ENCODE data around the gene ZNF841.
"Not testable (repeated sequence)": the region's sequence is repeated elsewhere in the genome, so short reads cannot be mapped to it uniquely, and the experiment has no call there.

ZNF841 gene

DNA sequence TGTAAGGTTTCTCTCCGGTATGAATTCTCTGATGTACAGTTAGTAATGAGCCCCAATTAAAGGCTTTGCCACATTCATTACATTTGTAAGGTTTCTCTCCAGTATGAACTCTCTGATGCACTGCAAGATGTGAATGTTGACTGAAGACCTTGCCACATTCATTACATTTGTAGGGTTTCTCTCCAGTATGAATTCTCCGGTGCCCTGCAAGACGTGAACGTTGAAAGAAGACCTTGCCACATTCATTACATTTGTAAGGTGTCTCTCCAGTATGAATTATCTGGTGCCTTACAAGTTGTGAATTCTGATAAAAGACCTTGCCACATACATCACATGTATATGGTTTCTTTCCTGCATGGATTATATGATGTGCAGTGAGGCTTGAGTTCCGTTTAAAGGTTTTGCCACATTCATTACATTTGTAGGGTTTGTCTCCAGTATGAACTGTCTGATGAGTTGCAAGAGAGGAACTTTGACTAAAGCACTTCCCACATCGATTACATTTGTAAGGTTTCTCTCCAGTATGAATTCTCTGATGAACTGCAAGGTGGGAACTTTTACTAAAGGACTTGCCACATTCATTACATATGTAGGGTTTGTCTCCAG is 29.2 kb downstream of the ZNF841 start:
- DNase-seq, result no peak

DNA sequence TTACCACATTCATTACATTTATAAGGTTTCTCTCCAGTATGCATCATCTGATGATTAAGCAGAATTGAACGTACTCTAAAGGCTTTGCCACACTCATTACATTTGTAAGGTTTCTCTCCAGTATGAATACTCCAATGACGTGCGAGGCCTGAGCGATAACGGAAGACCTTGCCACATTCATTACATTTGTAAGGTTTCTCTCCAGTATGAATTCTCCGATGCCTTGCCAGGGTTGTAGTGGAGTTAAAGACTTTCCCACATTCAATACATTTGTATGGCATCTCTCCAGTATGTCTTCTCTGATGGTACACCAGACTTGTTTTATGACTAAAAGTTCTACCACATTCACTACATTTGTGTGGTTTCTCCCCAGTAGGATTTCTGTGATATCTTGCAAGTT is 30.2 kb downstream of the ZNF841 start:
- no peak for DNase-seq

- not testable (repeated sequence) for DNase-seq
Measured at GRCh38 chr19:52056480-52056879, 39.1 kb downstream of the ZNF841 start.

DNA sequence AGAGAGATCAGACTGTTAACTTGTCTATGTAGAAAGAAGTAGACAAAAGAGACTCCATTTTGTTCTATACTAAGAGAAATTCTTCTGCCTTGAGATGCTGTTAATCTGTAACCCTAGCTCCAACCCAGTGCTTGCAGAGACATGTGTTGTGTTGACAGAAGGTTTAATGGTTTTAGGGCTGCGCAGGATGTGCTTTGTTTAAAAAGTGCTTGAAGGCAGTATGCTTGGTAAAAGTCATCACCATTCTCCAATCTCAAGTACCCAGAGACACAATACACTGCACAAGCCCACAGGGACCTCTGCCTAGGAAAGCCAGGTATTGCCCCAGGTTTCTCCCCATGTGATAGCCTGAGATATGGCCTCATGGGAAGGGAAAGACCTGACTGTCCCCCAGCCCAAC is 43.8 kb downstream of the ZNF841 start:
- DNase-seq, result not testable (repeated sequence)

- peak; percentile 28 to 68 for DNase-seq
Measured at GRCh38 chr19:52048555-52049501, 46.7 kb downstream of the ZNF841 start, which contains the start of gene ZNF432. TSS of gene ZNF432 (minus strand) at chr19:52048838. CDS start at chr19:52046868, 1,970 bp downstream.

GRCh38 chr19:52039169-52039568 is 56.4 kb downstream of the ZNF841 start:
- DNase-seq, result no peak

GRCh38 chr19:52034051-52034728 is 61.4 kb downstream of the ZNF841 start:
- DNase-seq, result no peak

- DNase-seq, result no peak
Measured at GRCh38 chr19:52028780-52029123, 66.8 kb downstream of the ZNF841 start.

DNA sequence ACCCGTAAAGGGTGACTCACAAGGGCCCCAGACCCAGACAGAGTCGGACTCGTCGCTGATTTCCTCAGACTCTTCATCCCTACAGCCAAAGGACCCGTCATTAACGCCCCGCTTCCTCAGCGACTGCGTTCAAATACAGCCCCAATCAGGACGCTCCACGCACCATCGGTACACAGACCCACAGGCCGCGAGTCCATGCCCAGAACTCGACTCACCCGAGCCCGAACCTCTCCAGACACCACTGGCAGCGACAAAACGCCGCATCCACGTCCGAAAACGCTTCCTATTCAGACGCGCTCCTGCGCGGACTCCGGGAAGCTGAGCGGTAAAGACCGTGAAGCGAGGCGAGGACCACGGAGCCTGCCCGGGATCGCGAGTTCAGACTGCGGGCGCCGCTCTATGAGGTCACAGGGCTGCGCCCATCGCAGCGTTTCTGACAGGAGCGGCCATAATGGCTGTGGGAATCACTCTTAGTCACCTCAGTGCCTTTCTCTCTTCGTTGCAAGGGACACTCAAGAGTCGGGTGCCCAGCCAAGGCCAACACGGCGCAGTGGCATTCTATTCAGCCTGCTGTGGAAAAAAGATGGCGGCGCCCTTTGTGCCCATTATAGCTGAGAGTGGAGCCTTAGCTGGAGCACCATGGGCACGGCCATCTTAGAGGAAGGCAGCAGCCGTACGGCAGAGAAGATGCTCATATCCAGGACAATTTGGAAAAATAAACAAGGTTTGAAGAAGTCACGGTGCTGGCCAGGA is 67.4 kb downstream of the ZNF841 start, which contains the start of gene ZNF614:
Gene ZNF614, minus strand, starts transcription at position 353 of the 753 bp plus-strand sequence. CDS start 2,634 bp downstream, outside the sequence.
- DNase-seq, result peak; percentile 83 to 84

DNA sequence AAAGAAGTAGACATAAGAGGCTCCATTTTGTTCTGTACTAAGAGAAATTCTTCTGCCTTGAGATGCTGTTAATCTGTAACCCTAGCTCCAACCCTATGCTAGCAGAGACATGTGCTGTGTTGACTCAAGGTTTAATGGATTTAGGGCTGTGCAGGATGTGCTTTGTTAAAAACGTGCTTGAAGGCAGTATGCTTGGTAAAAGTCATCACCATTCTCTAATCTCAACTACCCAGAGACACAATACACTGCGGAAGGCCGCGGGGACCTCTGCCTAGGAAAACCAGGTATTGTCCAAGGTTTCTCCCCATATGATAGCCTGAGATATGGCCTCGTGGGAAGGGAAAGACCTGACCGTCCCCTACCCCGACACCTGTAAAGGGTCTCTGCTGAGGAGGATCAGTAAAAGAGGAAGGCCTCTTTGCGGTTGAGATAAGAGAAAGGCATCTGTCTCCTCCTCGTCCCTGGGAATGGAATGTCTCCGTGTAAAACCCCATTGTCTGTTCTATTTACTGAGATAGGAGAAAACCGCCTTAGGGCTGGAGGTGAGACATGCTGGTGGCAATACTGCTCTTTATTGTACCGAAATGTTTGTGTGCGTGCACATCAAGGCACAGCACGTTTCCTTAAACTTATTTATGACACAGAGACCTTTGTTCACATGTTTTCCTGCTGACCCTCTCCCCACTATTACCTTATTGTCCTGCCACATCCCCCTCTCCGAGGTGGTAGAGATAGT is 69.1 kb downstream of the ZNF841 start:
- not testable (repeated sequence) for DNase-seq

GRCh38 chr19:52024478-52024877 is 71.1 kb downstream of the ZNF841 start:
- not testable (repeated sequence) for DNase-seq

DNA sequence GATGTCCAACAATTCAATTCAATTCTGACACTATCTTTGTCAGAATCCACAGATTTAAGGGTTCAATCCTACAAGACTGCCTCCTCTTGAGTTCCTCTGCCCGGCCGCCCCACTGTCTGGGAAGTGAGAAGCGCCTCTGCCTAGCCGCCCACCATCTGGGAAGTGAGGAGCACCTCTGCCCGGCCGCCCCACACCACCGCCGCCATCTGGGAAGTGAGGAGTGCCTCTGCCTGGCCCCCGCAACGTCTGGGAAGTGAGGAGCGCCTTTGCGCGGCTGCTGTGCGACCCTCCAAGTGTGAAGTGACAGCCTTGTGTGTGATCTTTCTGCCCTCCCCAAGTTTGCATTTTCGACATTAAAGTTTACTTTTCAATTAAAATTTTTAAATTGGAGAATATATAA is 73.4 kb downstream of the ZNF841 start:
- no peak for DNase-seq

- no peak for DNase-seq
Measured at GRCh38 chr19:52020506-52020905, 75.1 kb downstream of the ZNF841 start.

Data from NCI-H2081 (cell line).